ENCODE data around the gene ERF. TPM values are rescaled to one million over a fixed set of nuclear protein-coding genes. Genes with fewer than 3 reads are reported as not detected.
"Not testable (repeated sequence)": the region's sequence is repeated elsewhere in the genome, so short reads cannot be mapped to it uniquely, and the experiment has no call there.

The ERF gene
- total and polyA plus RNA-seq, 4 donors = 16.1 to 57.2 (median 37.5) TPM

DNA sequence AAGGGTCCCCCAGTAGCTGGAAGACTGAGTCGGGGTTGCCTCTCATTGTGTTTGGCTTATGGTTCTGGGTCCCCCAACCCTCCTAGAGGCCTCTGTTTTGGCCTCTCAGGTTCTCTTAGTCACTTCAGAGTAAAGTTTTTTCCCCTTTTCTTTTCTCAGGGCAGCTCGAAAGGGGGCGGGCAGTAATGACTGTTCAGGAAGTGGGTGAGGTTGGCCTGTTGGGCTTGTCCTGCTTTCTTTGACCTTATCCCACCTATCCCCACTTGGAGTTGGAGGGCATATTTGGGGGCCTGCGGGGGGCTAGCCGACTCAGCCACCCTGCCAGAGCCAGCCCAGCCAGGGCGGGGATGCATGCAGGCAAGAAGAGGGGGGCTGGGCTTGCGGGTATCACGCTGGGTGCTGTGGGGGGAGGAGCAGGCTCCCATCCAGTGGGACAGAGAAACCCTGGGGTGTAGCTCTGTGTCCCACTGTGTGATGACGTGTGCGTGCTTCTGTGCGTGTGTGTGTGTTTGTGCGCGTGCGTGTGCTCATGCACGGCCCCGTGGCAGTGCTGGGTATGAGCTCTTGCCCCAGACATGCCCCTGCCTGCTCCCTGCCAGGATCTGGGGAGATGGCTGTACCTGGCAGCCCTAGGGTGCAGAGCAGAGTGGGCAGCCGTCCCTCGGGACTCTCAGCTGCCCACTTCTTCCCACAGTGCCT, 15.6 kb upstream of the ERF start:
- H3K36me3 ChIP-seq (ENCODE audit: control insufficient read depth, insufficient read depth, low read length) = peaks cover 49% of the 10 kb centered on the region
- H3K27me3 ChIP-seq (ENCODE audit: control insufficient read depth, insufficient read depth, low read length) = no peaks in the 10 kb centered on the region
- peak overlapping the region; percentile 89 for H3K27ac ChIP-seq (ENCODE audit: low read depth, low read length)
- H3K4me3 ChIP-seq (ENCODE audit: low read depth, low read length) = peak overlapping the region; percentile 55
- no peaks in the 10 kb centered on the region for H3K9me3 ChIP-seq (ENCODE audit: control insufficient read depth, insufficient read depth, low read length)
- H3K4me1 ChIP-seq (ENCODE audit: control insufficient read depth, insufficient read depth, low read length) = peaks cover 49% of the 10 kb centered on the region
- WGBS (ENCODE audit: insufficient coverage) = 62% methylated on average over 12 of the region's 18 CpGs
- no peak for DNase-seq (ENCODE audit: low read depth in 4 of 6, low spot score in 6 of 6)

DNA sequence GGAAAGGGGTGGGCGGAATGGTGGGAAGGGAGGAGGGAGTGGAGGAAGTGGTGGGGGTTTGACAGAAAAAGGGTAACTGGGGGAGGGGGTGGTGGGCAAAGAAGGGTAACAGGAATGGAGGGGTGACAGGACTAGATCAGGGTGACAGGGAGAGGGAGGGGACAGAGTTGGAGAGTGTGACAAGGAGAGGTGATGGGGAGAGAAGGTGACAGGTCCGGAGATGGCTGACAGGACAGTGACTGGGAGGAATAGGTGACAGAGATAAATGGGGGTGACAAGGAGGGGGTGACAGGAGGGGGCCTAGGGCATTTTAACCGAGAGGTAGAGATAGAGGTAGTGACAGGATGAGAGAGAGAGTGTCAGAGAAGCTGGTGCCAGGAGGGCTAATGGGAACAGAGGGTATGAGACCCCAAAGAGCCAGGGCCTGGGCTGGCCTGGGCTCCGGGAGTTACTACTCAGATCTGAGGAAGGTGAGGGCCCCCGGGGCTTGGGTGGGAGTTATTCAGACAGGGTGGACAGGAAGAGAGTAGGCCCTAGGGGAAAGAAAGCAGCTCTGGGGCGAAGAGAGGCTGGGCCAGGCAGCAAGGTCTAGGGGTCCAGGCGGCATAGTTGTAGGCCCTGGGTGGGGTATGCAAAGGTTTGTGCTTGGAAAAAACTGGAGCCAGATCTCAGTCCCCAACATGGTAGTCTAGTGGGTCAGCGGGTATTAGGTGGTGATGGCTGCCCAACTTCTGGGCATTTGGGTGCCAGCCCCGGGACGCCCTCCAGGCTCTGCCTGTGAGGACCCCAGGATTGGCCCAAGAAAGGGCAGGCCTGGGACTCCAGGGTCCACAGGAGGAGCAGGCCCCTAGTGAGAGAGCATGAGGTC, 14.8 kb upstream of the ERF start:
- no peak for DNase-seq (ENCODE audit: low read depth in 4 of 6, low spot score in 6 of 6)
- WGBS (ENCODE audit: insufficient coverage) = 50% methylated on average over 10 of the region's 10 CpGs

DNA sequence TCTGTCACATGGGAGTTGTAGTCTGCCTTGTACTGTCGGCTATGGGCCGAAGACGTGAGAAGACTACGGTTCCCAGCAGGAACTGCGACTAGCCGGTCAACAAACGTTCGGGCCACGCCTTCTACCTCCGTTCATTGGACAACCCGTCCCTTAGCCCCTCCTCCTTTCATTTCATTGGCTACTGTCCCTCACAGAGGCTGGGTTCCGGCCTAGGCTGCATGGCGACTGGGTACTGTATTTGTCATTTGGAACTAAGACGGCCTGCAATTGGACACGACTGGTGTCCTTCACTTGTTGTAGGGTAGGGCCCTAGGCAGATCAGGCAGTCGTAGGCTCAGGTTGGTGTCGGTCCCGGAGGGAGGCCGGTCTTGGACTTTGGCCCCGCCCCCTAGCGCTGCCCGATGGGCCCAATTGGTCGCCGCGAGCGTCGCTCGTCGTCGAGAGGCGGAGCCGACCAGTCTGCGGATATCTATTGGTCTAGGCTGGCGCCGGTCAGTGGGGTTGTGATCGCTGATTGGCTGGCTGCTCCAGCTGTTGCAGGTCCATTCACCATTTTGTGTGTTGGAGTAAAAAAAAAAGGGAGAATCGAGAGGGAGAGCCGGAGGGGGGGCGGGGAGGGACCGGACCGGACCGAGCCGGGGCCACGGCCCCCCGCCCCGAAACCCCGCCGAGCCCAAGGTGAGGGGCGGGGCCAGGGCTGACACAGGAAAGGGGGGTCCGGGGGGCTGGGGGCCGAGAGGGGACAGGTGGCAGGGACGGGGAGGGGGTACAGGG, 14.0 kb upstream of the ERF start, which contains the start of gene CIC:
Gene CIC (plus strand): TSS at position 549 of the 774 bp plus-strand sequence. CDS start 2,532 bp downstream, outside the sequence.
- Histone ChIP-seq H3K4me1 (ENCODE audit: control insufficient read depth, insufficient read depth, low read length) (peaks cover 33% of the 10 kb centered on the region), H3K36me3 (ENCODE audit: control insufficient read depth, insufficient read depth, low read length) (peaks cover 34% of the 10 kb centered on the region), H3K9me3 (ENCODE audit: control insufficient read depth, insufficient read depth, low read length) (no peaks in the 10 kb centered on the region), H3K27ac (ENCODE audit: low read depth, low read length) (peak within 1 kb of the TSS; percentile 100), H3K27me3 (ENCODE audit: control insufficient read depth, insufficient read depth, low read length) (no peaks in the 10 kb centered on the region), H3K4me3 (ENCODE audit: low read depth, low read length) (peak within 1 kb of the TSS; percentile 99)
- peak; percentile 100 for DNase-seq (ENCODE audit: low read depth in 4 of 6, low spot score in 6 of 6)
- under 1% methylated on average over 39 of the region's 52 CpGs for WGBS (ENCODE audit: insufficient coverage)

More for the DNA sequence above, 14.8 kb upstream of the ERF start:
- Histone ChIP-seq H3K4me3 (ENCODE audit: low read depth, low read length) (peak overlapping the region; percentile 55), H3K9me3 (ENCODE audit: control insufficient read depth, insufficient read depth, low read length) (no peaks in the 10 kb centered on the region), H3K4me1 (ENCODE audit: control insufficient read depth, insufficient read depth, low read length) (peaks cover 42% of the 10 kb centered on the region), H3K27me3 (ENCODE audit: control insufficient read depth, insufficient read depth, low read length) (no peaks in the 10 kb centered on the region), H3K27ac (ENCODE audit: low read depth, low read length) (peak overlapping the region; percentile 89), H3K36me3 (ENCODE audit: control insufficient read depth, insufficient read depth, low read length) (peaks cover 42% of the 10 kb centered on the region)

DNA sequence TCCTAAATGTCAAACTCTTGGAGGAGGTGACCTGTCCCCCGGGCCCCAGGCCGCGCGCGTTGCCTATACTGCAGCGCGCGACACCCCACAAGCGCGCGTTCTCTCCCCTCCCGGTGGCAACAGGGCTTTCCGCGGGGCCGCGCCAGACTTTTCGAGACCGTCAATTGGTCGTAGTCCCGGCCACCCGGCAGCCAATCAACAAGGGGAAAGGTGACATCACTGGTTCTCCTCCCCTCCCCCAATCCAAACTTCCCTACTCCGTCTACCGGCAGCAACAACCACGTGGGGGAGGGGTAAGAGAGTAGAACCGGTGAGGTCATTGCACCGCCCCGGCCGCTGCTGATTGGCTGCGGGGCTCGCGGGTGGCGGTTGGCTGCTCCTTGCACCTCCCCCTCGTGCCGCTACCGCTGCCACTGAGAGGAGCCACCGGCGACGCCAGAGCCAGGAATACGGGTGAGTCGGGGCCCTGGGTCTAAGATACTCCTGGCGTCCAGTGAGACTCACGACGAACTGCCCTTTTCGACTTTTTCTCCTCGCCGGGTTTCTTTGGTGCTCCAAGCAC, 13.3 kb upstream of the ERF start:
- no peaks in the 10 kb centered on the region for H3K27me3 ChIP-seq (ENCODE audit: control insufficient read depth, insufficient read depth, low read length)
- H3K36me3 ChIP-seq (ENCODE audit: control insufficient read depth, insufficient read depth, low read length) = peaks cover 27% of the 10 kb centered on the region
- WGBS (ENCODE audit: insufficient coverage) = under 1% methylated on average over 44 of the region's 46 CpGs
- H3K9me3 ChIP-seq (ENCODE audit: control insufficient read depth, insufficient read depth, low read length) = no peaks in the 10 kb centered on the region
- peak; percentile 100 for DNase-seq (ENCODE audit: low read depth in 4 of 6, low spot score in 6 of 6)
- H3K27ac ChIP-seq (ENCODE audit: low read depth, low read length) = peak overlapping the region; percentile 100
- peak overlapping the region; percentile 99 for H3K4me3 ChIP-seq (ENCODE audit: low read depth, low read length)
- peaks cover 30% of the 10 kb centered on the region for H3K4me1 ChIP-seq (ENCODE audit: control insufficient read depth, insufficient read depth, low read length)

DNA sequence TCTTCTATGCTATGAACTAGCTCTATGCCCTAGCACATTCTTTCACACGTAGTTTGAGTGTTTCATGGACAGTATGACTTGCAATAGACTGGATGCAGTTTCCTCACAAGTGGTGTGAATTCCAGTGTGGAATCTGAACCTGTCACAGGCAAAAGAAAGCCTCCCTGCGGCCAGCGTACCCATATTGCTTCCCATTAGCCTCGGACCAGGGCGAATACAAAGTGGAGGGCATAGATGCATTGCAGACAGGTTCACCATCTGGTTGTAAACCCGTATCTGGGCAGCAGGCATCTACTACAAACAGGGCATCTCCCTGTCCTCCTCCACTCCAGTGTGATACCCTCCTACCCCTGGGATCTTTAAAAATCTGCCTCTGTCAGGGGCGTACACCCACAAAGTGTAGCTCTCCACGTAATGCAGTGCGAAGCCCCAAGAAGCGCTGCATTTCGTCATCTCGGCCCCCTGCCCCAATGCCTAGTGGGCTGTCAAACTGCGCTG, 12.8 kb upstream of the ERF start:
- Histone ChIP-seq H3K4me1 (ENCODE audit: control insufficient read depth, insufficient read depth, low read length) (peaks cover 30% of the 10 kb centered on the region), H3K27ac (ENCODE audit: low read depth, low read length) (peak overlapping the region; percentile 100), H3K4me3 (ENCODE audit: low read depth, low read length) (peak overlapping the region; percentile 99), H3K36me3 (ENCODE audit: control insufficient read depth, insufficient read depth, low read length) (peaks cover 22% of the 10 kb centered on the region), H3K9me3 (ENCODE audit: control insufficient read depth, insufficient read depth, low read length) (no peaks in the 10 kb centered on the region), H3K27me3 (ENCODE audit: control insufficient read depth, insufficient read depth, low read length) (no peaks in the 10 kb centered on the region)
- DNase-seq (ENCODE audit: low read depth in 4 of 6, low spot score in 6 of 6) = no peak
- WGBS (ENCODE audit: insufficient coverage) = 4% methylated on average over 12 of the region's 13 CpGs

DNA sequence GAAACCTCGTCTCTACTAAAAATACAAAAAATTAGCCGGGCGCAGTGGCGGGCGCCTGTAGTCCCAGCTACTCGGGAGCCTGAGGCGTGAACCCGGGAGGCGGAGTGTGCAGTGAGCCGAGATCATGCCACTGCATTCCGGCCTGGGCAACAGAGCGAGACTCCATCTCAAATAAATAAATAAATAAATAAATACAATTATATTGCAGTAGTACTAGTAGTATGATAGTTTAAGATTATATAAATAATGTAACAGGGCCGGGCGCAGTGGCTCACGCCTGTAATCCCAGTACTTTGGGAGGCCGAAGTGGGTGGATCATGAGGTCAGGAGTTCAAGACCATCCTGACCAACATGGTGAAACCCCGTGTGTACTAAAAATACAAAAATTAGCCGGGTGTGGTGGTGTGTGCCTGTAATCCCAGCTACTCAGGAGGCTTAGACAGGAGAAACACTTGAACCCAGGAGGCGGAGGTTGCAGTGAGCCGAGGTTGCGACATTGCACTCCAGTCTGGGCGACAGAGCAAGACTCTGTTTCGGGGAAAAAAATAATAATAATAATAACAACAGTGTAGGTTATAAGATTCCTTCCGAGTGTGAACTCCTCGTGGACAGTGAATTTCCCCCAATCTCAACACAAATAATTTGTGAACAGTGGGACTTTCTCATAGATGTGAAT, 12.1 kb upstream of the ERF start:
- H3K4me3 ChIP-seq (ENCODE audit: low read depth, low read length); DNase-seq (ENCODE audit: low read depth in 4 of 6, low spot score in 6 of 6): not testable (repeated sequence)

DNA sequence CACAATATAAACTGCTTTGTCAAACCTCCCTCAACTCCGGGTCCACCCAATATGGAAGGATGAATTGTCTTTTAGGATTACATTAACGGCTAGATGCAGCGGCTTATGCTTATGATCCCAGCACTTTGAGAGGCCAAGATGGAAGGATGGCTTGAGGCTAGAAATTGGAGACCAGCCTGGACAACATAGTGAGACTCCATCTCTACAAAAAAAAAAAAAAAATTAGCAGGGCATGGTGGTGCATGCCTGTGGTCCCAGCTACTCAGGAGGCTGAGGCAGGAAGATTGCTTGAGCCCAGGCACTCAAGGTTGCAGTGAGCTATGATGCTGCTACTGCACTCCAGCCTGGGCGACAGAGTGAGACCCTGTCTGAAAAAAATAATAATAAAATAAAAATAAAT, 11.2 kb upstream of the ERF start:
- H3K36me3 ChIP-seq (ENCODE audit: control insufficient read depth, insufficient read depth, low read length); H3K4me3 ChIP-seq (ENCODE audit: low read depth, low read length); H3K9me3 ChIP-seq (ENCODE audit: control insufficient read depth, insufficient read depth, low read length); H3K27me3 ChIP-seq (ENCODE audit: control insufficient read depth, insufficient read depth, low read length); DNase-seq (ENCODE audit: low read depth in 4 of 6, low spot score in 6 of 6); H3K27ac ChIP-seq (ENCODE audit: low read depth, low read length): not testable (repeated sequence)
- peaks cover 23% of the 10 kb centered on the region for H3K4me1 ChIP-seq (ENCODE audit: control insufficient read depth, insufficient read depth, low read length)
- no CpG with 5 or more reads among the region's 4 CpGs for WGBS (ENCODE audit: insufficient coverage)

More for the DNA sequence above, 12.1 kb upstream of the ERF start:
- WGBS (ENCODE audit: insufficient coverage) = 90% methylated on average over 2 of the region's 25 CpGs
- not testable (repeated sequence) for H3K27me3 ChIP-seq (ENCODE audit: control insufficient read depth, insufficient read depth, low read length); H3K9me3 ChIP-seq (ENCODE audit: control insufficient read depth, insufficient read depth, low read length)
- Histone ChIP-seq H3K36me3 (ENCODE audit: control insufficient read depth, insufficient read depth, low read length) (peaks cover 15% of the 10 kb centered on the region), H3K4me1 (ENCODE audit: control insufficient read depth, insufficient read depth, low read length) (peaks cover 30% of the 10 kb centered on the region), H3K27ac (ENCODE audit: low read depth, low read length) (peak overlapping the region; percentile 100)

DNA sequence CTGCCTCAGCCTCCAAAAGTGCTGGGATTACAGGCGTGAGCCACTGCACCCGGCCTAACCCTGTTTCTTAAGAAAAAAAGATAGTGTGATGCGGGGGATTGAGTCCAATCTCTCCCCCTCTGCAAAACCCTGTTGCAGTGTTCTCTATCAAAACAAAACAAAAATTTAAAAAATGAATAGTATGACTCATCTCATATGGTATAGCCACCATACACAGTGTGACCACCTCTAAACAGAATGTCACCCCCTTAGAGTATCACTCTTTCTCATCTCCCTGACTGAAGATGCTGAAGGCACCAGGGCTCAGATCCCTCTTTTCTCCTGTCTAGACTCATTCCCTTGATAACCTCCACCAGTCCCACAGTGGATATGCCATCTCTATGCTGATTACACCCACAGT, 6.8 kb upstream of the ERF start:
- Histone ChIP-seq H3K36me3 (ENCODE audit: control insufficient read depth, insufficient read depth, low read length) (no peaks in the 10 kb centered on the region), H3K9me3 (ENCODE audit: control insufficient read depth, insufficient read depth, low read length) (no peaks in the 10 kb centered on the region), H3K27ac (ENCODE audit: low read depth, low read length) (no peak overlapping the region), H3K4me3 (ENCODE audit: low read depth, low read length) (no peak overlapping the region), H3K27me3 (ENCODE audit: control insufficient read depth, insufficient read depth, low read length) (no peaks in the 10 kb centered on the region), H3K4me1 (ENCODE audit: control insufficient read depth, insufficient read depth, low read length) (peaks cover 3% of the 10 kb centered on the region)
- WGBS (ENCODE audit: insufficient coverage) = no CpG with 5 or more reads among the region's 3 CpGs
- DNase-seq (ENCODE audit: low read depth in 4 of 6, low spot score in 6 of 6) = no peak
